HepG2 (cell line): ENCODE data around the gene ARMC8. TPM values are rescaled to one million over a fixed set of nuclear protein-coding genes. Genes with fewer than 3 reads are reported as not detected.

Experiments
- ATAC-seq: fragments of 200-7000 bp; cut with Tn5 transposase; 3 replicates; pipeline ENCODE4 v1.9.1; 2020; ENCODE audit warnings: mild to moderate bottlenecking, moderate library complexity
- BruUV-seq: library from RNA; stranded (reverse); fragments of 400-500 nt; replicated peaks from 2 replicates; lab custom pipeline; 2021; lab: Mats Ljungman, UMichigan
- CTCF ChIA-PET: fragments of 300-600 bp; formaldehyde crosslinking; extraction: SDS; loops from one replicate; lab custom pipeline; 2021; ENCODE audit warnings: low total read pairs, inconsistent platforms, low intra/inter-chr PET ratio; lab: Yijun Ruan, JAX
- POLR2A ChIA-PET: fragments of 350-600 bp; sonication (Branson Sonifier 250); formaldehyde crosslinking; loops from one replicate; lab custom pipeline; 2020; ENCODE audit warnings: antibody characterized with exemption, inconsistent platforms; lab: Yijun Ruan, JAX
- DNase-seq: peaks from one replicate; pipeline ENCODE4 v3.0.0-alpha.2; 2015; ENCODE audit warnings: low spot score
- FAIRE-seq: peaks from 3 replicates; lab custom pipeline; 2011; peaks lifted over from hg19 to GRCh38; lab: Jason Lieb, UNC
- H2AFZ ChIP-seq: one replicate; pipeline ENCODE4 v1.6.1; 2011; ENCODE audit warnings: low read length, inconsistent platforms
- H3K27ac ChIP-seq: fragments of 300-600 bp; 3 replicates; pipeline ENCODE4 v1.8.0; 2011; ENCODE audit warnings: mixed run types, mild to moderate bottlenecking, mixed read lengths, low read length, inconsistent platforms; ENCODE audit not compliant: insufficient read depth; ENCODE audit errors: extremely low read length
- H3K27me3 ChIP-seq, 2 experiments: fragments of 200-600 bp in 1 of 2; 2 replicates in 1 of 2; 3 replicates in 1 of 2; pipeline versions ENCODE4 v1.6.0 to v1.8.0; 2011; ENCODE audit warnings: low read length in 2 of 2, mild to moderate bottlenecking in 2 of 2, moderate library complexity in 2 of 2, inconsistent platforms in 1 of 2; ENCODE audit not compliant: insufficient read depth in 2 of 2, control insufficient read depth in 1 of 2
- H3K36me3 ChIP-seq, 2 experiments: fragments of 200-600 bp in 1 of 2; replicated peaks in 1 of 2; 2 replicates in 1 of 2; 3 replicates in 1 of 2; pipeline versions ENCODE4 v1.5.1 to v1.8.0; 2011; ENCODE audit warnings: low read length in 2 of 2, inconsistent platforms in 1 of 2; ENCODE audit not compliant: insufficient read depth in 2 of 2, control insufficient read depth in 1 of 2
- H3K4me1 ChIP-seq: 2 replicates; pipeline ENCODE4 v1.5.1; 2012; ENCODE audit warnings: low read length, inconsistent platforms; ENCODE audit not compliant: insufficient read depth
- H3K4me2 ChIP-seq: 2 replicates; pipeline ENCODE4 v1.6.0; 2011; ENCODE audit warnings: low read depth, low read length, inconsistent platforms
- H3K4me3 ChIP-seq, 3 experiments: fragments of 200-600 bp in 1 of 3; sonication (generic), shearing (Covaris generic) in 1 of 3; replicated peaks in 1 of 3; 2 replicates each; pipeline ENCODE4 v1.5.1; 2011 to 2016; ENCODE audit warnings: low read length in 3 of 3, inconsistent platforms in 2 of 3, low read depth in 2 of 3, mild to moderate bottlenecking in 2 of 3, control low read depth in 1 of 3, mixed read lengths in 1 of 3; ENCODE audit not compliant: insufficient read depth in 1 of 3
- H3K79me2 ChIP-seq: one replicate; pipeline ENCODE4 v1.6.1; 2011; ENCODE audit warnings: low read length, inconsistent platforms; ENCODE audit not compliant: insufficient read depth
- H3K9ac ChIP-seq: 2 replicates; pipeline ENCODE4 v1.6.0; 2011; ENCODE audit warnings: mild to moderate bottlenecking, low read depth, low read length, inconsistent platforms; ENCODE audit not compliant: insufficient read depth
- H3K9me3 ChIP-seq: 2 replicates; pipeline ENCODE4 v1.5.1; 2012; ENCODE audit warnings: mild to moderate bottlenecking, low read length
- H4K20me1 ChIP-seq: 2 replicates; pipeline ENCODE4 v1.6.0; 2011; ENCODE audit warnings: inconsistent platforms, mild to moderate bottlenecking, low read length, moderate library complexity; ENCODE audit not compliant: insufficient read depth
- ARNT ChIP-seq: fragments of 450-650 bp; IDR thresholded peaks from 2 replicates; pipeline ENCODE4 v1.6.1; 2017
- HES4 ChIP-seq: sonication (generic); formaldehyde crosslinking; IDR thresholded peaks from 2 replicates; pipeline ENCODE4 v1.9.0; 2021; ENCODE audit warnings: mild to moderate bottlenecking, missing genetic modification reagents, borderline replicate concordance
- KAT8 ChIP-seq: IDR thresholded peaks from 2 replicates; pipeline ENCODE4 v1.6.1; 2016; ENCODE audit warnings: missing genetic modification reagents, missing compliant biosample characterization
- MED1 ChIP-seq: sonication (generic); formaldehyde crosslinking; IDR thresholded peaks from 2 replicates; pipeline ENCODE4 v1.4.0; 2020; ENCODE audit warnings: missing genetic modification reagents
- NFYC ChIP-seq: IDR thresholded peaks from 2 replicates; pipeline ENCODE4 v1.6.1; 2016; ENCODE audit warnings: missing genetic modification reagents, missing compliant biosample characterization
- RORA ChIP-seq: sonication (generic); formaldehyde crosslinking; IDR thresholded peaks from 2 replicates; pipeline ENCODE4 v1.5.0; 2020; ENCODE audit warnings: mild to moderate bottlenecking, missing genetic modification reagents, moderate library complexity
- XRCC5 ChIP-seq: fragments of 200-400 bp; formaldehyde crosslinking; optimal IDR thresholded peaks from 2 replicates; pipeline ENCODE3; 2017; ENCODE audit warnings: mild to moderate bottlenecking, low read length
- ZKSCAN8 ChIP-seq: IDR thresholded peaks from 2 replicates; pipeline ENCODE4 v1.6.1; 2016; ENCODE audit warnings: borderline replicate concordance, missing genetic modification reagents, missing compliant biosample characterization
- ZNF264 ChIP-seq: sonication (generic); formaldehyde crosslinking; IDR thresholded peaks from 2 replicates; pipeline ENCODE4 v1.4.0; 2020; ENCODE audit warnings: missing genetic modification reagents
- ZNF382 ChIP-seq: sonication (generic); formaldehyde crosslinking; IDR thresholded peaks from 2 replicates; pipeline ENCODE4 v1.5.0; 2020; ENCODE audit warnings: missing genetic modification reagents, mild to moderate bottlenecking, borderline replicate concordance
- WGBS: methylation state at CpG from one replicate; pipeline ENCODE4 v1.1.6; 2017; ENCODE audit warnings: low lambda C conversion rate; 5-methylcytosine and 5-hydroxymethylcytosine counted together
- in situ Hi-C: cut with HindIII; loops from 2 replicates; pipeline ENCODE4 v1.10.0; 2017; ENCODE audit warnings: low pct_unique_long_range_greater_than_20kb; ENCODE audit not compliant: extremely low pct_ligation_motif_present
- intact Hi-C: fragments of 100-400 bp; cut with micrococcal nuclease; formaldehyde crosslinking; loops from one replicate; pipeline ENCODE4 v1.10.0; 2022; ENCODE audit not compliant: unreplicated experiment
- polyA plus RNA-seq, 8 experiments: library from polyadenylated mRNA; depleted of rRNA in 3 of 8; stranded (reverse) in 7 of 8; unstranded in 1 of 8; fragments of >200 nt; fragmentation: Illumina TruSeq in 4 of 8; extraction: Trizol in 4 of 8; gene quantifications; 2 replicates each; pipeline versions ENCODE4 v1.2.1 to v1.2.3, GENCODE V29; 2011 to 2016; ENCODE audit warnings: low read depth in 4 of 8, missing spikeins in 1 of 8, mixed read lengths in 1 of 8; ENCODE audit not compliant: insufficient read depth in 1 of 8
- total RNA-seq, 5 experiments: library from RNA; depleted of rRNA; stranded (reverse); fragments of >200 nt; fragmentation: Illumina TruSeq; extraction: Trizol; gene quantifications; 2 replicates each; pipeline ENCODE4 v1.2.3, GENCODE V29; 2016; ENCODE audit warnings: low read depth in 1 of 5
- TF ChIP-seq, protein P1 (sequence below): sonication (generic); formaldehyde crosslinking; IDR thresholded peaks from 2 replicates; pipeline ENCODE4 v1.8.0; 2022; ENCODE audit warnings: missing genetic modification reagents, mild to moderate bottlenecking, inconsistent platforms, borderline replicate concordance
- TF ChIP-seq, protein P2 (sequence below): sonication (generic); formaldehyde crosslinking; conservative IDR thresholded peaks from 2 replicates; pipeline ENCODE4 v1.8.0; 2022; ENCODE audit warnings: mild to moderate bottlenecking, moderate library complexity, missing genetic modification reagents
- TF ChIP-seq, protein P3 (sequence below): sonication (generic); formaldehyde crosslinking; IDR thresholded peaks from 2 replicates; pipeline ENCODE4 v1.4.0; 2020; ENCODE audit warnings: missing genetic modification reagents
- TF ChIP-seq, protein P4 (sequence below): IDR thresholded peaks from 2 replicates; pipeline ENCODE4 v1.6.1; 2016; ENCODE audit warnings: low read depth, control low read depth

The ARMC8 gene
- total and polyA plus RNA-seq, 2 of the 13 experiments (the other 11 are each of a cell fraction or from before 2014, with no cell fraction given) = 38.9 to 55.3 TPM

DNA sequence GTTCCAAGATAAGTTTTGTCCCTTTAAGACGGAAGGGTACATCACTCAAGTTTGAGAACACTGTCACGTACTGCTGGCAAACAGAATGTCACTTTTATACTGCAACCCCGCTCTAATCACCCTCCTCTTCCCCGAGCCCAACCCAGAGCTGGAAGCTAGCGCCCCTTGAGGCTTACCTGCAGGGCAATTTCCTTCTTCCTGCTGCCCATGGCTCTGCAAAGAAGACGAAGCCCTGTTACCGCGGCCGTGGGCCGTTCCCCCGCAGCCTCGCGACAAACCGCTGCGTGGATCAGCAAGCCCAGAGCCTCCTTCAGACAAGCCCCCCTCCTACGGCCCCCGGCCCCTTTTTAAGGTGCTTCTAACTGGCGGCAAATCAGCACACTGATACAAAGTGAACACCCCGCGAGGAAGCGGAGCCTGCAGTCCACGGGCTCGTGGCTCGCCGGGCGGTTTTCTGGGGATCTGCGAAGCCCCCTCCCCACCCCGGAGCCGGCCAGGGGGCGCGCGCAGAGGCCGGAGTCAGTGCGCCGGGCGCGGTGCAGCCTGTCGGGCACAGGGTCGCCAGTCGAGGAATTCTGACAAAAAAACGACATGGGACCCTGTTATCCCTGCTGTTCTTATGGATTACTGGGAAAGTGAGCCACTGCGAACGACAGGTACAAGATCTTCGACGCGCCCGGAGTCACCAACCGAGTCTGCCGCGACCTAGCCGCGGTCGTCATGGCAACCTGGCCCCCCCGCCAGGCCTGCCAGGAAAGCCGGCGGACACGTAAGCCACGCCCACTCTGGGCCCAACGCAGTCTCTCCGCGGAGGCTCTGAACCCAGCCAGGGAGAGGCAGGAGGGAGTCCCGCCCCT lies 142.3 kb downstream of the ARMC8 start, which contains the start of gene NME9 (continued):
- TF ChIP-seq, protein P1, sequence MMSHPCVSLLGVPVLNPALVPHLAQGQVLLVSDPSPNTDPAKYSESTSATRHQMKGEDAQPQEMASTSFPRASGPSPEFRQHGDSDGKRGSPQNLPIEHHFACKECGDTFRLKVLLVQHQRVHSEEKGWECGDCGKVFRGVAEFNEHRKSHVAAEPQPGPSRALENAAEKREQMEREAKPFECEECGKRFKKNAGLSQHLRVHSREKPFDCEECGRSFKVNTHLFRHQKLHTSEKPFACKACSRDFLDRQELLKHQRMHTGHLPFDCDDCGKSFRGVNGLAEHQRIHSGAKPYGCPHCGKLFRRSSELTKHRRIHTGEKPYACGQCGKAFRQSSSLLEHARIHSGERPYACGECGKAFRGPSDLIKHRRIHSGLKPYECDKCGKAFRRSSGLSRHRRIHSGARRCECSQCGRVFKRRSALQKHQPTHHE (CRISPR knock-in tag) = 0 out of 2 replicates have a peak, but pooled peaks have one; percentile 51
- TF ChIP-seq, all 625 proteins: peak for 99

DNA sequence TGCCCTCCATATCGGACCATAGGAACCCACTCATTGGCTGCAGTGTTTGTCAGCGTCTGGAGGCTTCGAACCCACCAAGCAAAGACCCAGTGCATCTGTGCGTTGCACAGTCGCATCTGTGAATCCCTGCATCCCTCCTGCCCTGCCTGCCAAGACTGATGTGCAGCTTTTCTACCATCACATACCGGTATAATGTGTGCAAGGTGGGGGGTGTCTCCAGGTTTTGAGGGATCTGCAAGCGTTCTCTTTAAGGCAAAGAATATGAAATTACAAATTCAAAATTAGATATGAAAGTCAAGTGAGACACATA lies 142.8 kb downstream of the ARMC8 start:
- Histone ChIP-seq H3K9ac (no peak overlapping the region), H3K4me3 (peak overlapping the region in 2 of 3 experiments; percentile 64 to 71; a peak in 3 of 6 replicates), H4K20me1 (no peaks in the 10 kb centered on the region), H2AFZ (no peak overlapping the region), H3K4me1 (peaks cover 14% of the 10 kb centered on the region), H3K9me3 (no peaks in the 10 kb centered on the region), H3K27ac (no peak overlapping the region), H3K79me2 (no peaks in the 10 kb centered on the region), H3K27me3 (no peaks in the 10 kb centered on the region), H3K4me2 (peak overlapping the region; percentile 89), H3K36me3 (no peaks in the 10 kb centered on the region)
- WGBS = 10% methylated on average over 4 of the region's 7 CpGs
- no peak for DNase-seq
- CTCF ChIA-PET = no interaction called here
- in situ Hi-C loops = loop anchor here (10.0 kb wide), 1 partner anchor 145 kb away; the partner anchor contains the start of gene ARMC8
- no peak for ATAC-seq
- POLR2A ChIA-PET = no interaction called here
- no peak for FAIRE-seq
- no TSS peak for BruUV-seq
- intact Hi-C loops = loop anchor here (1.0 to 5.0 kb wide), 4 partner anchors 63 to 262 kb away; no protein-coding TSS in a partner anchor
- TF ChIP-seq HES4 (CRISPR knock-in tag) = no peak
- no peak for TF ChIP-seq MED1 (CRISPR knock-in tag)
- no peak for TF ChIP-seq ZNF264
- TF ChIP-seq, protein P2, sequence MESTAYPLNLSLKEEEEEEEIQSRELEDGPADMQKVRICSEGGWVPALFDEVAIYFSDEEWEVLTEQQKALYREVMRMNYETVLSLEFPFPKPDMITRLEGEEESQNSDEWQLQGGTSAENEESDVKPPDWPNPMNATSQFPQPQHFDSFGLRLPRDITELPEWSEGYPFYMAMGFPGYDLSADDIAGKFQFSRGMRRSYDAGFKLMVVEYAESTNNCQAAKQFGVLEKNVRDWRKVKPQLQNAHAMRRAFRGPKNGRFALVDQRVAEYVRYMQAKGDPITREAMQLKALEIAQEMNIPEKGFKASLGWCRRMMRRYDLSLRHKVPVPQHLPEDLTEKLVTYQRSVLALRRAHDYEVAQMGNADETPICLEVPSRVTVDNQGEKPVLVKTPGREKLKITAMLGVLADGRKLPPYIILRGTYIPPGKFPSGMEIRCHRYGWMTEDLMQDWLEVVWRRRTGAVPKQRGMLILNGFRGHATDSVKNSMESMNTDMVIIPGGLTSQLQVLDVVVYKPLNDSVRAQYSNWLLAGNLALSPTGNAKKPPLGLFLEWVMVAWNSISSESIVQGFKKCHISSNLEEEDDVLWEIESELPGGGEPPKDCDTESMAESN (CRISPR knock-in tag) = 0 out of 2 replicates have a peak, but pooled peaks have one; percentile 8
- TF ChIP-seq, protein P3, sequence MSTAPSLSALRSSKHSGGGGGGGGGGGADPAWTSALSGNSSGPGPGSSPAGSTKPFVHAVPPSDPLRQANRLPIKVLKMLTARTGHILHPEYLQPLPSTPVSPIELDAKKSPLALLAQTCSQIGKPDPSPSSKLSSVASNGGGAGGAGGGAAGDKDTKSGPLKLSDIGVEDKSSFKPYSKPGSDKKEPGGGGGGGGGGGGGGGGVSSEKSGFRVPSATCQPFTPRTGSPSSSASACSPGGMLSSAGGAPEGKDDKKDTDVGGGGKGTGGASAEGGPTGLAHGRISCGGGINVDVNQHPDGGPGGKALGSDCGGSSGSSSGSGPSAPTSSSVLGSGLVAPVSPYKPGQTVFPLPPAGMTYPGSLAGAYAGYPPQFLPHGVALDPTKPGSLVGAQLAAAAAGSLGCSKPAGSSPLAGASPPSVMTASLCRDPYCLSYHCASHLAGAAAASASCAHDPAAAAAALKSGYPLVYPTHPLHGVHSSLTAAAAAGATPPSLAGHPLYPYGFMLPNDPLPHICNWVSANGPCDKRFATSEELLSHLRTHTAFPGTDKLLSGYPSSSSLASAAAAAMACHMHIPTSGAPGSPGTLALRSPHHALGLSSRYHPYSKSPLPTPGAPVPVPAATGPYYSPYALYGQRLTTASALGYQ (CRISPR knock-in tag) = no peak
- TF ChIP-seq, protein P4, sequence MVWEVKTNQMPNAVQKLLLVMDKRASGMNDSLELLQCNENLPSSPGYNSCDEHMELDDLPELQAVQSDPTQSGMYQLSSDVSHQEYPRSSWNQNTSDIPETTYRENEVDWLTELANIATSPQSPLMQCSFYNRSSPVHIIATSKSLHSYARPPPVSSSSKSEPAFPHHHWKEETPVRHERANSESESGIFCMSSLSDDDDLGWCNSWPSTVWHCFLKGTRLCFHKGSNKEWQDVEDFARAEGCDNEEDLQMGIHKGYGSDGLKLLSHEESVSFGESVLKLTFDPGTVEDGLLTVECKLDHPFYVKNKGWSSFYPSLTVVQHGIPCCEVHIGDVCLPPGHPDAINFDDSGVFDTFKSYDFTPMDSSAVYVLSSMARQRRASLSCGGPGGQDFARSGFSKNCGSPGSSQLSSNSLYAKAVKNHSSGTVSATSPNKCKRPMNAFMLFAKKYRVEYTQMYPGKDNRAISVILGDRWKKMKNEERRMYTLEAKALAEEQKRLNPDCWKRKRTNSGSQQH (CRISPR knock-in tag) = no peak
- no peak for TF ChIP-seq ZNF382 (CRISPR knock-in tag)
- TF ChIP-seq XRCC5 = no peak
- no peak for TF ChIP-seq ZKSCAN8
- TF ChIP-seq NFYC (CRISPR knock-in tag) = peak; percentile 62; the same call in 1 of the 2 replicates
- TF ChIP-seq KAT8 (CRISPR knock-in tag) = no peak
- no peak for TF ChIP-seq ARNT
- no peak for TF ChIP-seq RORA (CRISPR knock-in tag)
